ENCODE measurements around the gene GID8. TPM values are rescaled to one million over a fixed set of nuclear protein-coding genes. Genes with fewer than 3 reads are reported as not detected.

GID8 gene
- total RNA-seq: 21.7 and 22.6 TPM in 2 replicates

GRCh38 chr20:62938105-62938888 is at the start of gene GID8:
TSS of gene GID8 (plus strand) at chr20:62938147. CDS start at chr20:62941503, 3,356 bp downstream.

GRCh38 chr20:62926229-62927127 is 11.5 kb upstream of the GID8 start, which contains the start of gene DIDO1:
TSS of gene DIDO1 (minus strand) at chr20:62926505.

GRCh38 chr20:62952373-62952967 is 14.5 kb downstream of the GID8 start, which contains the start of gene SLC17A9:
TSS of gene SLC17A9 (plus strand) at chr20:62952709. CDS start at chr20:62952831, 122 bp downstream.

Other genes with a start within 250 kb of the GID8 start
- not detected in 2 replicates for gene NTSR1, start 229.3 kb upstream of the GID8 start, total RNA-seq
- 14.8 and 18.7 TPM in 2 replicates for gene MRGBP, start 141.7 kb upstream of the GID8 start, total RNA-seq
- gene OGFR, start 133.3 kb upstream of the GID8 start, total RNA-seq: 47.8 and 53.7 TPM in 2 replicates
- gene COL9A3, start 121.1 kb upstream of the GID8 start, total RNA-seq: 55.6 and 133 TPM in 2 replicates
- gene TCFL5, start 76.3 kb upstream of the GID8 start, total RNA-seq: 14.2 and 22.7 TPM in 2 replicates
- 20.3 and 23.5 TPM in 2 replicates for gene DIDO1, start 11.6 kb upstream of the GID8 start, total RNA-seq
- gene SLC17A9, start 14.6 kb downstream of the GID8 start, total RNA-seq: 2.0 and 5.0 TPM in 2 replicates
- not detected in 2 replicates for gene BHLHE23, start 68.8 kb downstream of the GID8 start, total RNA-seq

All from pericardium fibroblast (primary cell).